HEK293T (cell line): ENCODE data around the gene RAB8B.

Experiments
- BHLHE40 ChIP-seq: fragments of 450-650 bp; IDR thresholded peaks from 2 replicates; pipeline ENCODE4 v1.6.1; 2016; ENCODE audit warnings: mild to moderate bottlenecking, moderate library complexity, borderline replicate concordance
- ELF4 ChIP-seq: fragments of 450-650 bp; IDR thresholded peaks from 2 replicates; pipeline ENCODE4 v1.6.1; 2017; ENCODE audit warnings: antibody characterized with exemption
- FOXK2 ChIP-seq: fragments of 450-650 bp; IDR thresholded peaks from 2 replicates; pipeline ENCODE4 v1.6.1; 2016; ENCODE audit warnings: mild to moderate bottlenecking
- FOXM1 ChIP-seq: fragments of 450-650 bp; IDR thresholded peaks from 2 replicates; pipeline ENCODE4 v1.6.1; 2017; ENCODE audit warnings: mild to moderate bottlenecking, borderline replicate concordance
- L3MBTL2 ChIP-seq: fragments of 450-650 bp; conservative IDR thresholded peaks from 2 replicates; pipeline ENCODE4 v1.6.1; 2016; ENCODE audit warnings: mild to moderate bottlenecking
- LEF1 ChIP-seq: fragments of 450-650 bp; IDR thresholded peaks from 2 replicates; pipeline ENCODE4 v1.6.1; 2017; ENCODE audit warnings: mild to moderate bottlenecking, borderline replicate concordance
- NFRKB ChIP-seq: fragments of 450-650 bp; IDR thresholded peaks from 2 replicates; pipeline ENCODE4 v1.6.1; 2016; ENCODE audit warnings: mild to moderate bottlenecking, moderate library complexity
- PKNOX1 ChIP-seq: fragments of 450-650 bp; IDR thresholded peaks from 2 replicates; pipeline ENCODE4 v1.6.1; 2016
- SP1 ChIP-seq: fragments of 450-650 bp; IDR thresholded peaks from 2 replicates; pipeline ENCODE4 v1.6.1; 2017
- SUZ12 ChIP-seq: fragments of 450-650 bp; IDR thresholded peaks from 2 replicates; pipeline ENCODE4 v1.6.1; 2016; ENCODE audit warnings: mild to moderate bottlenecking
- TARDBP ChIP-seq: fragments of 450-650 bp; IDR thresholded peaks from 2 replicates; pipeline ENCODE4 v1.6.1; 2016
- ZNF384 ChIP-seq: fragments of 450-650 bp; IDR thresholded peaks from 2 replicates; pipeline ENCODE4 v1.6.1; 2016

- no peak for TF ChIP-seq LEF1
- TF ChIP-seq TARDBP: no peak
- no peak for TF ChIP-seq FOXK2
- no peak for TF ChIP-seq BHLHE40
- no peak for TF ChIP-seq PKNOX1
- no peak for TF ChIP-seq L3MBTL2
- no peak for TF ChIP-seq SUZ12
- no peak for TF ChIP-seq FOXM1
- no peak for TF ChIP-seq SP1
- TF ChIP-seq ZNF384: no peak
- no peak for TF ChIP-seq NFRKB
- TF ChIP-seq ELF4: no peak
Observed at GRCh38 chr15:63255489-63255990, 66.1 kb downstream of the RAB8B start.
